KMS-11 (cell line): Measurements from ENCODE around the gene ORAI2.
A peak's percentile ranks its signal among the peaks of the same experiment; 100 is the strongest.

Source experiments
- H2AFZ ChIP-seq: fragments of 200-600 bp; sonication (generic); 2 replicates; pipeline ENCODE4 v1.6.1; 2016; ENCODE audit warnings: antibody characterized with exemption, mixed run types, low read depth
- H3K27ac ChIP-seq: fragments of 200-600 bp; sonication (generic); 2 replicates; pipeline ENCODE4 v1.6.1; 2016; ENCODE audit warnings: mild to moderate bottlenecking, mixed run types
- H3K27me3 ChIP-seq: fragments of 200-600 bp; sonication (generic); 2 replicates; pipeline ENCODE4 v1.6.1; 2017; ENCODE audit warnings: mild to moderate bottlenecking, low read depth, mixed run types, moderate library complexity; ENCODE audit not compliant: insufficient read depth
- H3K36me3 ChIP-seq: fragments of 200-600 bp; sonication (generic); 2 replicates; pipeline ENCODE4 v1.6.1; 2017; ENCODE audit warnings: mild to moderate bottlenecking, mixed run types; ENCODE audit not compliant: insufficient read depth
- H3K4me1 ChIP-seq: fragments of 200-600 bp; sonication (generic); 2 replicates; pipeline ENCODE4 v1.6.1; 2016; ENCODE audit warnings: mild to moderate bottlenecking, low read depth, mixed run types; ENCODE audit not compliant: poor library complexity, severe bottlenecking
- H3K4me2 ChIP-seq: fragments of 200-600 bp; sonication (generic); 2 replicates; pipeline ENCODE4 v1.7.0; 2016; ENCODE audit warnings: mild to moderate bottlenecking, mixed run types
- H3K4me3 ChIP-seq: fragments of 200-600 bp; sonication (generic); IDR thresholded peaks from 2 replicates; pipeline ENCODE4 v1.6.1; 2017; ENCODE audit warnings: low read depth, low read length, mixed read lengths; ENCODE audit not compliant: insufficient read depth
- H3K79me2 ChIP-seq: fragments of 200-600 bp; sonication (generic); 2 replicates; pipeline ENCODE4 v1.6.1; 2016; ENCODE audit warnings: low read depth, mixed run types; ENCODE audit not compliant: insufficient read depth
- H3K9ac ChIP-seq: fragments of 200-600 bp; sonication (generic); 2 replicates; pipeline ENCODE4 v1.6.1; 2016; ENCODE audit warnings: mild to moderate bottlenecking, mixed run types
- H4K20me1 ChIP-seq: fragments of 200-600 bp; sonication (generic); 2 replicates; pipeline ENCODE4 v1.6.1; 2016; ENCODE audit warnings: mild to moderate bottlenecking, mixed run types; ENCODE audit not compliant: insufficient read depth
- CTCF ChIP-seq: fragments of 200-600 bp; sonication (generic); conservative IDR thresholded peaks from 2 replicates; pipeline ENCODE4 v1.6.1; 2017; ENCODE audit warnings: low read depth, mild to moderate bottlenecking, antibody characterized with exemption, low read length, moderate library complexity, mixed read lengths

Gene ORAI2

GRCh38 chr7:102413611-102414010 is 19.8 kb upstream of the ORAI2 start:
- Histone ChIP-seq H3K9ac (no peak overlapping the region), H3K4me3 (no peak overlapping the region), H3K27ac (no peak overlapping the region), H3K4me1 (peaks cover 69% of the 10 kb centered on the region), H4K20me1 (no peaks in the 10 kb centered on the region; the same call in 1 of the 2 replicates), H3K79me2 (peaks cover 41% of the 10 kb centered on the region), H3K4me2 (no peak overlapping the region), H3K27me3 (no peaks in the 10 kb centered on the region), H2AFZ (no peak overlapping the region), H3K36me3 (no peaks in the 10 kb centered on the region; the same call in 1 of the 2 replicates)
- no peak for TF ChIP-seq CTCF

GRCh38 chr7:102415685-102416225 is 17.6 kb upstream of the ORAI2 start:
- Histone ChIP-seq H3K4me1 (peaks cover 89% of the 10 kb centered on the region), H3K79me2 (peaks cover 41% of the 10 kb centered on the region), H3K4me3 (no peak overlapping the region), H3K9ac (no peak overlapping the region), H3K27ac (no peak overlapping the region), H3K36me3 (no peaks in the 10 kb centered on the region; the same call in 1 of the 2 replicates), H3K27me3 (no peaks in the 10 kb centered on the region), H4K20me1 (no peaks in the 10 kb centered on the region; the same call in 1 of the 2 replicates), H3K4me2 (peak overlapping the region; percentile 3; the same call in 1 of the 2 replicates), H2AFZ (no peak overlapping the region)
- no peak for TF ChIP-seq CTCF

GRCh38 chr7:102416406-102416805 is 17.0 kb upstream of the ORAI2 start:
- no peak overlapping the region for H2AFZ ChIP-seq
- H3K4me2 ChIP-seq = peak overlapping the region; percentile 3; the same call in 1 of the 2 replicates
- peaks cover 95% of the 10 kb centered on the region for H3K4me1 ChIP-seq
- H3K79me2 ChIP-seq = peaks cover 41% of the 10 kb centered on the region
- H3K4me3 ChIP-seq = no peak overlapping the region
- no peak overlapping the region for H3K9ac ChIP-seq
- no peaks in the 10 kb centered on the region; the same call in 1 of the 2 replicates for H3K36me3 ChIP-seq
- no peaks in the 10 kb centered on the region for H3K27me3 ChIP-seq
- TF ChIP-seq CTCF = no peak
- H4K20me1 ChIP-seq = no peaks in the 10 kb centered on the region; the same call in 1 of the 2 replicates
- H3K27ac ChIP-seq = no peak overlapping the region

- H3K4me1 ChIP-seq = peaks cover 97% of the 10 kb centered on the region
- TF ChIP-seq CTCF = no peak
- no peak overlapping the region for H3K27ac ChIP-seq
- no peak overlapping the region for H2AFZ ChIP-seq
- H3K4me3 ChIP-seq = no peak overlapping the region
- H3K9ac ChIP-seq = no peak overlapping the region
- H3K4me2 ChIP-seq = no peak overlapping the region
- H4K20me1 ChIP-seq = no peaks in the 10 kb centered on the region
- H3K79me2 ChIP-seq = peaks cover 37% of the 10 kb centered on the region
- H3K36me3 ChIP-seq = no peaks in the 10 kb centered on the region; the same call in 1 of the 2 replicates
- no peaks in the 10 kb centered on the region for H3K27me3 ChIP-seq
Measured at GRCh38 chr7:102417105-102417504, 16.3 kb upstream of the ORAI2 start.
